A172 (cell line): ENCODE results near the gene PTPRM. TPM values are rescaled to one million over a fixed set of nuclear protein-coding genes. Genes with fewer than 3 reads are reported as not detected.

ENCODE experiments used
- DNase-seq: peaks from one replicate; pipeline ENCODE4 v3.0.0-alpha.2; 2015; ENCODE audit warnings: low spot score
- total RNA-seq: library from RNA; depleted of rRNA; stranded (reverse); fragments of >200 nt; shearing (Covaris generic); gene quantifications from 2 replicates; pipeline ENCODE4 v1.2.3, GENCODE V29; 2014

PTPRM gene
- total RNA-seq, 1 experiment from 2014 or later: 26.4 TPM

- no peak for DNase-seq
These were observed 599.9 kb downstream of the PTPRM start for GRCh38 chr18:8167026-8167425.

DNA sequence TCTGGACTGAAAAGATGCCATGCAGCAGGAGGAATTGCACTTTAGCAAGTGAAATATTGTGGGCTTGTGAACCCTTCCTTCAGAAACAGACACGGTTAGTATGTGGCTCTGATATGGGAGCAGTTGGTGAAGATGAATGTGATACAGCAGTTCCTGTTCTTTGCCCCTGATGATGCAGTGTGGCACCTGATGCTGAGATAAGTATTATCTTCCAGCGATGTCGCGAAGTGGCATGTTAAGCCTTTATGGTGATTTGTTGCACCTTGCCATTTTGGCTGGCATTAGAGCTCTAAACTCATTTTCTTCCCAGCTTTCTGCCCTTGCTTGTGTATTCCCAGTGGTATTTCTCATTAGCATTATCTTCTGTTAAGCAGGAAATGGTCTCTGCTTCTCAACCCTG lies 600.6 kb downstream of the PTPRM start:
- DNase-seq: no peak

DNA sequence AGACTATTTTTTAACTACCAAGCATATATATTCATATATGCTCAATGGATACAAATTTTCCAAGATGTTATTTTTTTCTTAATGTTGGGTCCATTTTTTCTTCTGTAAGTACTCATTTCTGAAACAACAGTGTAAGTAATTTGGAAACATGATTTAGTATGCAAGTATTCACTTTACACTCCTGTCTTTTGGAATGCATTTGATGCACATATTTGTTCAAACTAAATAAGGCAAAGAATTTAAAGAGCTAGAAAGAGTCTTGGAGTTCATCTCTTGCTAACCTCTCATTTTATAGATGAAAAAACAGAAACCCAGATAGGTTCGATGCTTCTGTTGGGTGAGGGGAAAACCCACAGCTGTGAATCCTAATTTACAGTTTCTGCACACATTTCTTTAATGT lies 602.6 kb downstream of the PTPRM start:
- no peak for DNase-seq

GRCh38 chr18:8174771-8175170 lies 607.7 kb downstream of the PTPRM start:
- DNase-seq: no peak

- no peak for DNase-seq
These were observed 608.5 kb downstream of the PTPRM start for GRCh38 chr18:8175501-8176061.

- no peak for DNase-seq
These were observed 609.0 kb downstream of the PTPRM start for GRCh38 chr18:8176109-8176508.

DNA sequence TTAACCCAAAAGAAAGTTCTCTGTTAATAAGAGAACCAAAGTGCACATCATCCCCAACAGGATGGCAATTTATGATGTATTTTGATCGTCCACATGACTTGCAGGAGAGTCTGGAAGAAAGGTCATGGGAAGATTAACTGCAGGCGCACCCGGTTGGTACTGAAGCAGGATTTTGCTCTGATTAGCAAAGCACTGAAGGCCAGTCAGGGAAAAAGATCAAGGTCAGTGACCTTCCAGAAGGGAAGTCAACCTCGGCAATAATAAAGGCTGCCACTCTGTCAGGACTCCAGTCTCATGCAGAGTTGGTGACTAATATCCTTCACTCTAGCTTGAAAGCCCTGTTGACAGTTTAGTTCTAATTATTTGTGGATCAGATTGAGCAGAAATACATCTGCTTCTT lies 609.4 kb downstream of the PTPRM start:
- DNase-seq: no peak

GRCh38 chr18:8177330-8178016 lies 610.4 kb downstream of the PTPRM start:
- no peak for DNase-seq

- no peak for DNase-seq
These were observed 619.3 kb downstream of the PTPRM start for GRCh38 chr18:8186413-8186812.

DNA sequence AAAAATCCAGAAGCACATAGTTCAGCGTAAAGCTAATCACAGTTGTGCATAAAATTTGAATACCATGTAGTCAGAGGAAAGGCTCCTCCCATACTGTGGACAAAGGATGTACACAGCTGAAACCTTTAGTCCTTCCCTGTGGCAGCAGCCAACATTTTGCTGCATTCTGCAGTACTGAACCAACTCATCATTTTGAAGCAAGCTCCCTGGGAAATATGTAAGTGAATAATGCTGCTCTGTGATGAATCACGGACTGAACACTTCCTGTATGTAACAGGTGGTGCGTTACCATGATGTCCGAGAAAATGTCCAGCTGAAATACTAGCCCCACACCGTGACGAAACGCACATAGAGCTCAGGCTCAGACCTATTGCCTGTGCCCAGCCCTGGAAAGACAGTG lies 621.1 kb downstream of the PTPRM start:
- peak; percentile 35 for DNase-seq

DNA sequence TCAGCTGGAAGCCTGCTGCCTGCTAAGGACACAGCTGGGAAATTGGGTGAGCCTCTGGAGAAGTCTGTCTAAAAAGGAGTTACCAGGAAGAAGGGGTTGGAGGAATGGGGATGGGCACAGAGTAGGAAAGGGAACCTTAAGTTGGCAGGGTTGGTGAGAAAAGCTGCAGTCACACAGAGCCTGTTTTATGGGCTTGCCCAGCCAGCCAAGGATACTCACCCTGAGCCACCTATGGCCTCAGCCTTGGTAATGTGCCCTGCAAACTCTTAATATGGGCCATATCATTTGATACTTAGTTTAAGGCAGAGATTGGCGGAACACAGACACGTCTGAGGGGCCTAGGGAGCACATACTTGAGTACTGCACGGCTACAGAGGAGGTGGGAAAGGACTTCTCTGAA lies 623.9 kb downstream of the PTPRM start:
- no peak for DNase-seq

- no peak for DNase-seq
These were observed 627.3 kb downstream of the PTPRM start for GRCh38 chr18:8194431-8194830.

GRCh38 chr18:8196238-8196637 lies 629.1 kb downstream of the PTPRM start:
- DNase-seq: no peak

GRCh38 chr18:8197499-8197898 lies 630.4 kb downstream of the PTPRM start:
- DNase-seq: no peak

DNA sequence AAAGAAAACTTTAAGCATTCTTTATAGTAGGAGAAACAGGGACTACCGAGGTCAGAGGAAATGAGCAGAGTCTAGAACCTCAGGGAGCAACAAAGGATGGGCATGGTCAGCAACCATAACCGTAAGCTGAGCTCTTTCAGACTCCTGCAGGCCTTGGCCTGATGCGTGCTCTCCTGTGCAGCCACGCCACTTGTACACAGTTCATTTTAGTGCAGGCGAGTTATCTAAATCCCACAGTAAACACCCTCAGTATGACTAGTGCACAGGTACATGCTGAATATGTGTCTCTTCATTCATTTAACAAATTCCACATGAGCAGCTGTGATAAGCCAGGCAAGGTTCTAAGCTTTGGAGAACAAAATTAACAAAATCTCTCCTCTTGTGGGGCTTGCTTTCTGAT lies 640.9 kb downstream of the PTPRM start:
- DNase-seq: no peak

DNA sequence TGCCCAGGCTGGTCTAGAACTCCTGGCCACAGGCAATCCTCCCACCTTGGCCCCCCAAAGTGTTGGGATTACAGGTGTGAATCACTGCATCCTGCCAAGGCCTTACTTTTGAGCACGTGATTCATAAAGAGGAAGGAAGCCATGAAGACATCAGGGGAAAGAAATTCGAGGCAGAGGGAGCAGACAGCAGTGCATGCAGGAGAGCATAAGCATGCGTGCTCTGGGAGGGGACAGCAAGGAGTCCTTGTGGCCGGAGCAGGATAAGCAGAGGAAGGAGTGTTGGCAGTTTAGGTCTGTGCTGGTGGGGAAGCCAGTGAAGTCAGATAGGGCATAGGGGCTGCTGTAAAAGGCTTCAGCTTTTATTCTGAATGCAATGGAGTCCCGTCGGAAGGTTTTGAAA lies 641.6 kb downstream of the PTPRM start:
- DNase-seq: no peak

- DNase-seq: peak; percentile 59
These were observed 646.0 kb downstream of the PTPRM start for GRCh38 chr18:8212896-8213780.

- no peak for DNase-seq
These were observed 648.6 kb downstream of the PTPRM start for GRCh38 chr18:8215741-8216140.

GRCh38 chr18:8217051-8217564 lies 650.0 kb downstream of the PTPRM start:
- no peak for DNase-seq

- DNase-seq: no peak
These were observed 651.1 kb downstream of the PTPRM start for GRCh38 chr18:8218197-8218596.

DNA sequence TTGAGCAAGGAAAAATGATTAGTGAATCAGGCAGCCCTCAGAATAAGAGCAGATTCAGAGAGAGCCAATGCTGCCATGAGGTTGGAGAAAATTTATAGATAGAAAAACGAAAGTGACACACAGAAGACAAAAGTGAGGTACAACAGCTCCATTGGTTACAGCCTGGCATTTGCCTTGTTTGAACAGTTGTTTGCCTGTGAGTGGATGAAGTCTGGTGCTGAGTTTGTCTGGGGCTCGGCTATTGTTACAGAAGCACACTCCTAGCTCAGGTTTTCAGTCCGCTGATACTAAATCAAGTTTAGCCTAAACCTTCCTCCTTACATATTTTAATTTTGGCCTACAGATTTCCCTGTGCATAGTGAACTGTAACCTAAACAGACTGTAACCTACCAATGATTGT lies 654.3 kb downstream of the PTPRM start:
- DNase-seq: no peak

DNA sequence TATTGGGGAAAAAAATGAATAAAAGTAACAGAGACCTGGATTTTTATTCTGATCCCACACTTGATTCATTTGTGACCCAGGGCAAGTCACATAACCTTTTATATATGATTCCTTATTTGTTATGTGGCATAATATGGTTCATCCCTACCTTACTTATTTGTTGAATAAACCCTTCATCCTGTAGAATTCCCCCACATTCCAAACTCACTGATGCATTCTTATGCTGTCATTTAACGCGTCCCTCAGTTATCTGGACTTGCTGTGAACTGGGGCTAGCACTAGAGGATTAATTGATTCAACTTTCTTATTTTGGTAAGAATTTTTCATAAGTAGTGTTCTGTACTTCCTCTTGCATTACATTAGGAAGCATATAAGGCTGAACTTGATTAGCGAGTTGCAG lies 657.5 kb downstream of the PTPRM start:
- peak; percentile 35 for DNase-seq

- DNase-seq: no peak
These were observed 661.9 kb downstream of the PTPRM start for GRCh38 chr18:8229040-8229439.
